K562 (cell line): ENCODE results near the gene LRRC51. TPM values are rescaled to one million over a fixed set of nuclear protein-coding genes. Genes with fewer than 3 reads are reported as not detected.

Experiments
- AFF1 ChIP-seq, 2 experiments: fragments of 450-650 bp; IDR thresholded peaks; 2 replicates each; pipeline ENCODE4 v1.6.1; 2018; ENCODE audit warnings: mild to moderate bottlenecking in 2 of 2, low read depth in 1 of 2; ENCODE audit not compliant: partially characterized antibody in 2 of 2
- CREB5 ChIP-seq: fragments of 250-450 bp; sonication (Bioruptor Pico); IDR thresholded peaks from 2 replicates; pipeline ENCODE4 v1.5.0; 2020; ENCODE audit warnings: mild to moderate bottlenecking
- DPF2 ChIP-seq: fragments of 450-650 bp; IDR thresholded peaks from 2 replicates; pipeline ENCODE4 v1.6.1; 2016
- IRF1 ChIP-seq: sonication (generic); formaldehyde crosslinking; IDR thresholded peaks from 2 replicates; pipeline ENCODE4 v1.8.0; 2022; ENCODE audit warnings: missing genetic modification reagents, mild to moderate bottlenecking, borderline replicate concordance
- NR1H2 ChIP-seq: sonication (generic); formaldehyde crosslinking; IDR thresholded peaks from 2 replicates; pipeline ENCODE4 v1.4.0; 2020; ENCODE audit warnings: mild to moderate bottlenecking, missing genetic modification reagents
- ZNF407 ChIP-seq: fragments of 450-650 bp; IDR thresholded peaks from 2 replicates; pipeline ENCODE4 v1.6.1; 2016; ENCODE audit warnings: low read depth
- polyA plus RNA-seq, 8 experiments: library from polyadenylated mRNA; depleted of rRNA in 4 of 8; stranded (reverse) in 5 of 8; unstranded in 3 of 8; fragments of >200 nt; fragmentation: Nextera tagmentation in 2 of 8; fragmentation: Illumina TruSeq in 1 of 8; extraction: Ambion mirVana in 2 of 8; extraction: Trizol in 1 of 8; gene quantifications; 2 replicates each; pipeline versions ENCODE4 v1.2.1 to v1.2.3, GENCODE V29; 2011 to 2014; ENCODE audit warnings: inconsistent platforms in 1 of 8, missing spikeins in 1 of 8
- total RNA-seq, 7 experiments: library from RNA; depleted of rRNA in 6 of 7; stranded (reverse); fragments of >200 nt in 6 of 7; fragmentation: Illumina TruSeq in 2 of 7; extraction: Trizol in 2 of 7; gene quantifications; 2 replicates each; pipeline versions ENCODE4 v1.2.1 to v1.2.3, GENCODE V29; 2011 to 2021; ENCODE audit warnings: low replicate concordance in 1 of 7

Gene LRRC51
- total and polyA plus RNA-seq, 9 of the 15 experiments (the other 6 are each of a cell fraction or from before 2014, with no cell fraction given): 4.7 to 10.6 (median 5.6) TPM

- TF ChIP-seq AFF1 (IDR thresholded peaks at IDR 0.05; ENCODE audit: low read depth in 1 of 2, partially characterized antibody in 2 of 2): no peak
- no peak for TF ChIP-seq DPF2
- no peak for TF ChIP-seq NR1H2 (CRISPR knock-in tag)
- TF ChIP-seq ZNF407: no peak
- no peak for TF ChIP-seq IRF1
- TF ChIP-seq CREB5 (CRISPR knock-in tag): no peak
- TF ChIP-seq, all 486 proteins: peak for 0
These were observed 44.0 kb upstream of the LRRC51 start (continued) for GRCh38 chr11:72036687-72037086.
